Activated naive CD8-positive, alpha-beta T cell treated with anti-CD3 and anti-CD28 coated beads, Interleukin-2, amount 10 ng/mL, durations not matched to agents 7 days and 5 days (primary cell): ENCODE data around the gene FGFBP2. TPM values are rescaled to one million over a fixed set of nuclear protein-coding genes. Genes with fewer than 3 reads are reported as not detected.
A peak's percentile ranks its signal among the peaks of the same experiment; 100 is the strongest.

Source experiments
- ATAC-seq: fragments of 150-1000 bp; cut with Tn5 transposase; one replicate; pipeline ENCODE4 v1.10.0; 2021; ENCODE audit warnings: low read depth, moderate library complexity
- POLR2A ChIA-PET: fragments of 350-600 bp; sonication (Branson Sonifier 250); formaldehyde crosslinking; loops from one replicate; lab custom pipeline; 2021; ENCODE audit warnings: antibody characterized with exemption; lab: Charles Lee
- DNase-seq: peaks from one replicate; pipeline ENCODE4 v3.0.0; 2021
- H3K27ac Mint-ChIP-seq: one replicate; pipeline ENCODE4 v1.8.0; 2022; ENCODE audit warnings: mild to moderate bottlenecking, mixed read lengths
- H3K27me3 Mint-ChIP-seq: one replicate; pipeline ENCODE4 v1.8.0; 2022; ENCODE audit warnings: mild to moderate bottlenecking, moderate library complexity, mixed read lengths
- H3K36me3 Mint-ChIP-seq: one replicate; pipeline ENCODE4 v1.8.0; 2021; ENCODE audit warnings: mild to moderate bottlenecking, mixed read lengths
- H3K4me1 Mint-ChIP-seq: one replicate; pipeline ENCODE4 v1.8.0; 2021; ENCODE audit warnings: mixed read lengths
- H3K4me3 Mint-ChIP-seq: one replicate; pipeline ENCODE4 v1.8.0; 2022; ENCODE audit warnings: mild to moderate bottlenecking, moderate library complexity, mixed read lengths
- H3K9me3 Mint-ChIP-seq: one replicate; pipeline ENCODE4 v1.8.0; 2021; ENCODE audit warnings: mixed read lengths
- total RNA-seq, 2 experiments: library from RNA; stranded (reverse); gene quantifications; one replicate each; pipeline ENCODE4 v1.2.3, GENCODE V29; 2021

The FGFBP2 gene, protein sequence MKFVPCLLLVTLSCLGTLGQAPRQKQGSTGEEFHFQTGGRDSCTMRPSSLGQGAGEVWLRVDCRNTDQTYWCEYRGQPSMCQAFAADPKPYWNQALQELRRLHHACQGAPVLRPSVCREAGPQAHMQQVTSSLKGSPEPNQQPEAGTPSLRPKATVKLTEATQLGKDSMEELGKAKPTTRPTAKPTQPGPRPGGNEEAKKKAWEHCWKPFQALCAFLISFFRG
- total RNA-seq: 10 to 100 TPM; 23.9 to 25.0 TPM

DNA sequence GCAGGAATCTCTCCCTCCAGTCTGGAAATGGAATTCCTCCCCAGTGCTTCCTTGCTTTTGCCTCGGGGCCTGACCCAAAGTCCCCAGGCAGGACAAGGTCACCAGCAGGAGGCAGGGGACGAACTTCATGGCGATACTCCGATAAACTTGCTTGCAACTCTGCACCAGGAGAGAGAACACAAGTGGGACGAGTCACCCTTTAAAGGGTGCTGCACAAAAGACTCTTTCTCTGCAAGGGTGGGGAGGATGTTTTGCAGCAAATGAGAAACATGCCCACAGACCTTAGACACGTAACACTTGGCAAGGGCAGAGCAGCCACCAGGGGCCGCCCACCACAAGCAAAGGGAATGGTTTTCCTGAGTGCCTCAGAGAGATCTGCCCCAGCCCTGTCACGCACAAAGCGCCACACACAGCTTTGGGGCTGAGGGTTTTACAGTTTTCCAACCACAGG, at the start of gene FGFBP2:
Gene FGFBP2, minus strand, starts transcription at position 175 of the 451 bp plus-strand sequence. Its CDS starts 46 bp downstream, at position 129.
- H3K27me3 Mint-ChIP-seq: peaks cover 7% of the 10 kb centered on the region
- peak; percentile 86 for ATAC-seq

DNA sequence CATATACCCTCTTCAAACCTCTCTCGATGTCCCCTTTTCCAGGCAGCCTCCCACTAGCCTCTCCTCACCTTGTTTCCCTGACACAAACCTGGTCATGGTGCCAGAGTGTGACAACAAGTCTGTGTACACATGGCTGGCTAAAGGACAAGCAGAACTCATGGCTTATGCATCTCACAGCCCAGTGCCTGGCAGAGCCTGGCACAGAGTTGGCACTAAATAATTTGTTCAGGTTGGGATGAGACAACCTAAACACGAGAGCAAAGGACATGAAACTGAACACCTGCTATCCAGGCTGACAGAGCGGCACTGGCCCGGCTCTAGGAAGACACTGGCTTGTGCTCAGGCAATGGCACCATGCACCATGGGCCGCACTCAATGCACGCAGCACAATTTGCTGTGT, 48.2 kb upstream of the FGFBP2 start:
- ATAC-seq (no peak), DNase-seq (no peak)
- no peaks in the 10 kb centered on the region for H3K9me3 Mint-ChIP-seq
- POLR2A ChIA-PET: no interaction called here
- H3K36me3 Mint-ChIP-seq: no peaks in the 10 kb centered on the region
- H3K4me3 Mint-ChIP-seq: no peak overlapping the region
- no peak overlapping the region for H3K27ac Mint-ChIP-seq
- no peaks in the 10 kb centered on the region for H3K4me1 Mint-ChIP-seq
- peaks cover 10% of the 10 kb centered on the region for H3K27me3 Mint-ChIP-seq

More for the DNA sequence above, at the start of gene FGFBP2:
- POLR2A ChIA-PET: interaction anchor here (0.9 to 1.6 kb wide), 3 partner anchors 10 to 207 kb away, joined by 3 to 4 read pairs (median 3); no protein-coding TSS in a partner anchor
- Mint-ChIP-seq H3K27ac (peak within 1 kb of the TSS; percentile 72), H3K9me3 (peaks cover 3% of the 10 kb centered on the region), H3K4me3 (peak within 1 kb of the TSS; percentile 81), H3K4me1 (peaks cover 30% of the 10 kb centered on the region), H3K36me3 (peaks cover 4% of the 10 kb centered on the region)
- DNase-seq: peak; percentile 77

DNA sequence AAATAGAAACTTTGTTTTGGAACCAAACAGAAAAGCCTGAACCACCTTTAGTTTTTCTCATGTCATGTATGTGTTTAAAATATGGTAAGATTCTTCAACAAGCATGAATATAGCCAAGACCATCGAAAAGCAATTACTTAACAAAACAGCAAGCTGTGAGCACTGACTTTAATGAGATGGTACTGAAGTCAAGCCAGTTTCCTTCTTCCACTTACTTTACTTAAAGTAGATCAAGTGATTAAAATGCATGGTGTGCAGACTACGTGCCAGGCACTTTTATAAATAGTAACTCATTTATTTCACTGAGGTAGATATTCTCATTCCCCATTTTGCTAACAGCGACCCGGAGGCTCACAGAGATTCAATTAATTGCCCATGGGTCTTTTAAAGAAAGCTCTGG, 46.2 kb upstream of the FGFBP2 start:
- H3K27ac Mint-ChIP-seq: no peak overlapping the region
- no peaks in the 10 kb centered on the region for H3K36me3 Mint-ChIP-seq
- no peaks in the 10 kb centered on the region for H3K4me1 Mint-ChIP-seq
- H3K9me3 Mint-ChIP-seq: no peaks in the 10 kb centered on the region
- DNase-seq (no peak), ATAC-seq (no peak)
- H3K4me3 Mint-ChIP-seq: no peak overlapping the region
- H3K27me3 Mint-ChIP-seq: peaks cover 12% of the 10 kb centered on the region
- POLR2A ChIA-PET: no interaction called here

DNA sequence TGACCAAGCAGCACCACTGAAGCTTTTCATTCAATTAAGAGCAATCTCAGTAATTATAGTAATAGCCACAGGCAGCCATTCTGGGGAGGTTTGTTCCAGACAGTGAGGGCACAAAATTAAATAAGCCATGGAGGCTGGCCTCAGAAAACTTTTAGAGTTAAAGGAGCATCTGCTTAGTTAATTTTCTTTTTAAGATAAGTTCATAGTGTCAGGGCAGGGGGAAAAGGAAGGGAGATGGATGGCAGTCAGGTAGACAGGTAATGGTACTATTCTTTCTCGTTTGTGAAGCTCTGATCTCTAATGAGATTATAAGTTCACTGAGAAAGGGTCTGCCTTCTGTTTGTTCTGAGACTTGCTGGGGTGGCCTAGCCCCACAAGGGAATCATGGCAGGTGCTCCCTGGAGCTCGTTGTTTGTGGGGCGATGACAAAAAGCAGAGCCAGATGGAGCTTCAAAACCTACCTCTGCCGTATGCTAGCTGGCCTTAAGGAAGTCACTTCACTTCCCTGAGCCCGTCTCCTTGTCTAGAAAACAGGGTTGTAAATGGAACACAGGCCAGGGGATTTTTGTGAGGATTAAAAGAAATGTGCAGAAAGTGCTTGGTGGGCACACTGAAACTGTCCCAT, 44.6 kb upstream of the FGFBP2 start:
- H3K9me3 Mint-ChIP-seq: no peaks in the 10 kb centered on the region
- POLR2A ChIA-PET: no interaction called here
- no peak for DNase-seq
- no peak for ATAC-seq
- no peak overlapping the region for H3K4me3 Mint-ChIP-seq
- no peak overlapping the region for H3K27ac Mint-ChIP-seq
- peaks cover 12% of the 10 kb centered on the region for H3K27me3 Mint-ChIP-seq
- H3K4me1 Mint-ChIP-seq: no peaks in the 10 kb centered on the region
- no peaks in the 10 kb centered on the region for H3K36me3 Mint-ChIP-seq

DNA sequence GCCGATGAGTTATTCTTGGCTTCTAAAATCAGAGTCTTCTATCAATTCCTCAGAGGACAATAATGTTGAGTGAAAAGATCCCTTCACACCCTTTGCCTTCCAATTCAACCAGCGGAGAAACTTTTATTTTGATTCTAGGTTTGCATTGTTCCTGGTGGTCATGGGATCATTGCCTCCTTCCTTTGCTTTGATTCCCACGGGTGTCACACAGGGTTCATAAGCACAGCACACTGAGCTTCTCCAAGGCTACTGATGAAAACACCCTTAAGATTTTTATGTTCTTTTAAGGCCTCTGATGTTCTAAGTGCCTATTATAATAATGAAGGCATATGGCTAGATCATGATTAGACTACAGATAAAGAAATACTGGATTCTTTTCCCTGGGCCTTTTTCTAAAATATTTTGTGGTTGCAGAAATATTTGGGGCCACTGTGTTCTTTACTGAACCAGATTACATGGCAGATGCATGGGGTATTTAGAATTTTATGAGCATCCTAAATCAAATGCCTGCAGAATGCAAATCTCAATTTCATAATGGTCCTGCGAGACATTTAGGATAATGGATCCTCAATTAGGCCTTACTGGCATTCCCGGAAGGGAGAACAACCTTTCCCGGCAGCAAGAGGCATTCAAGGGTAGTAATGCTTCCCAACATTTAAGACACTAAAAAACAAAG, 43.9 kb upstream of the FGFBP2 start:
- ATAC-seq: no peak
- H3K36me3 Mint-ChIP-seq: no peaks in the 10 kb centered on the region
- H3K4me1 Mint-ChIP-seq: no peaks in the 10 kb centered on the region
- H3K27ac Mint-ChIP-seq: no peak overlapping the region
- H3K27me3 Mint-ChIP-seq: peaks cover 9% of the 10 kb centered on the region
- DNase-seq: no peak
- no peaks in the 10 kb centered on the region for H3K9me3 Mint-ChIP-seq
- POLR2A ChIA-PET: no interaction called here
- no peak overlapping the region for H3K4me3 Mint-ChIP-seq

DNA sequence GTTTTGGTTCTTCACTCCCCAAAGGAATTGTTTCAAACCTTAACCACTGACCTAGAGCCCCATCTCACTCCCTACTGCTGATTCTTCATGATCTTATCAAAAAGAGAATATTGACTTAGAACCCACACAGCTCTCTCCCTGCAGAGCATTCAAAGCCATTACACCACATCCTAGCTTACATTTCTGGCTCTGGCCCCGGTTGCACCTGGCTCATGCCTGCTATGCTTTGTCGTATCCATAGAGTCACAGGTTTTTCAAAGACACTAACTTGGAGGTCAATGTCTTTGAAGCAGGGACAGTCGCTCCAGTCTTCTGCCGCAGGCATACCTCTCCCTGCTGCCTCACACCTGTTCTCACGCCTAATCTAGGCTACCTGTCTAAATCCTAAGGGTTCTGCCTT, 42.7 kb upstream of the FGFBP2 start:
- H3K4me1 Mint-ChIP-seq: no peaks in the 10 kb centered on the region
- no peak overlapping the region for H3K4me3 Mint-ChIP-seq
- no peak for ATAC-seq
- no peak for DNase-seq
- no peaks in the 10 kb centered on the region for H3K36me3 Mint-ChIP-seq
- H3K27ac Mint-ChIP-seq: no peak overlapping the region
- peaks cover 9% of the 10 kb centered on the region for H3K27me3 Mint-ChIP-seq
- POLR2A ChIA-PET: no interaction called here
- H3K9me3 Mint-ChIP-seq: no peaks in the 10 kb centered on the region

DNA sequence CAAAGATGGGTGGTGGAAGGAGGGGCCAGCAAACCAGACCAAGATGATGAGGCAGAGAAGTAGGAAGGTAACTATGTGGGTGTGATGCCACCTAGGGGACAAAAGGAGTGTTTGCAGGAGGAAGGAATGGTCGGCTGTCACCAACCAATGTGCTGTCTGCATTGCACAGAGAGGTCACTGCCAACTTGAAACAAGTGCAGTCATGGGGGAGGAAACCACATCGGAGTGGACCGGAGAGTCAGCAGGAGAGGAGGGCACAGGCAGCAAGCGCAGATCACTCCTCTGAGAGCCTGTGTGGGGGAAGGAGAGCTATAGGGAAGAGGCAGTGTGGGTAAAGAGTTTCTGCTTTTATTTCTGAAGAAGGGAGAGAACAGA, 38.5 kb upstream of the FGFBP2 start:
- Mint-ChIP-seq H3K36me3 (no peaks in the 10 kb centered on the region), H3K4me1 (no peaks in the 10 kb centered on the region), H3K4me3 (no peak overlapping the region), H3K27me3 (peaks cover 8% of the 10 kb centered on the region), H3K27ac (no peak overlapping the region), H3K9me3 (no peaks in the 10 kb centered on the region)
- DNase-seq (peak; percentile 48), ATAC-seq (peak; percentile 90)
- POLR2A ChIA-PET: interaction anchor here (1.2 kb wide), 1 partner anchor 38 kb away, joined by 4 read pairs; no protein-coding TSS in a partner anchor

DNA sequence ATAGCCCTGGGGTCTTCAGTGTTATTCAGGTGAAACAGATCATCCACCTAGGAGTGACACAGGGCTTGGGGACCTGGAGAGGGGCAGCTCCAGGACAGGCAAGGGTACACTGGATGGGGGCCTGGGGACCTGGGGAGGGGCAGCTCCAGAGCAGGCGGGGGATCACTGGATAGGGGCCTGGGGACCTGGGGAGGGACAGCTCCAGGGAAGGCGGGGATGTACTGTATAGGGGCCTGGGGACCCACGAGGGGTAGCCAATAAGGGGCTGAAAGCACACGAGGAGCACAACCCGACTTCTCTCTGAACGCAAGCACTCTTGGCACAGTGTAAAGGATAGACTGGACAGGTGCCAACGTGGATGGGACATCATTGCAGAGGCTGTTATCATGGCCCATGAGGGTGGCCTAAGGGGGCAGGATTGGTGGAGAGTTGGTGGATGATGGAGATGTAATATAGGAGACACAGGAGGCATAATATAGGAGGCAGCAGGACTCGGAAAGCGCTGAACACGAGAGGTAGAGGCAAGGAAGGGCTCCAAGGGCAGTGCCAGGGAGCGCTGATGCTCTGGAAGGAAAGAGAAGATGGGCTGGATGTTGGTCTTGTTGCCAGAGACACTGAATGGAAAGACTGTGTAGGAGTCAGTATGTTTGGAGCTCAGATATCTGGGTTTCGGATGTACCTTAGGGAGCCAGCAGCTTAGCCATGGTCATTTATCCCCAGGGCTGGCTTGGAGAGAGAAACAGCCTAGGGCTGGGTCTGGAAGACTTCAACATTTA, 37.9 kb upstream of the FGFBP2 start:
- DNase-seq (no peak), ATAC-seq (peak; percentile 17)
- Mint-ChIP-seq H3K9me3 (no peaks in the 10 kb centered on the region), H3K4me1 (no peaks in the 10 kb centered on the region), H3K27ac (no peak overlapping the region), H3K36me3 (no peaks in the 10 kb centered on the region), H3K27me3 (peaks cover 8% of the 10 kb centered on the region), H3K4me3 (no peak overlapping the region)
- POLR2A ChIA-PET: no interaction called here

DNA sequence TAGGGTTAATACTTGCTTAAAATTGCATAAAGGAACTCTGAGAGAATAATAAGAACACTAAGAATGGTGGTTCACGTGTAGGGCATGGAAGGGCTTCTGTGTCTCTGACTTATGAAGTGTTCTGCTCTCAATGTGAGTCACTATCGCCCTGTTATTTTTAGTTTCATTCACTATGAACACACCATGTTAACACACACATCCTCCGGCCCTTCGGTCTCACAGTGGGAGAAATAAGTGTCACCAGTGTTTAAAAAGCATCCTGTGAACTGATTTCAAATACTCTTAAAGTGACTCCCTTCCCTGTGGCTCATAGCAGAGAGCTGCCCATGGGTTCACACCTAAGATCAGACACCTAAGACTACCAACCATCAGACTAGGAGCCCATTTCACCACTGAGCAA, 33.8 kb upstream of the FGFBP2 start:
- H3K4me3 Mint-ChIP-seq: no peak overlapping the region
- no peak for DNase-seq
- POLR2A ChIA-PET: no interaction called here
- H3K27me3 Mint-ChIP-seq: peaks cover 23% of the 10 kb centered on the region
- no peaks in the 10 kb centered on the region for H3K9me3 Mint-ChIP-seq
- ATAC-seq: no peak
- H3K4me1 Mint-ChIP-seq: peaks cover 3% of the 10 kb centered on the region
- no peak overlapping the region for H3K27ac Mint-ChIP-seq
- no peaks in the 10 kb centered on the region for H3K36me3 Mint-ChIP-seq

DNA sequence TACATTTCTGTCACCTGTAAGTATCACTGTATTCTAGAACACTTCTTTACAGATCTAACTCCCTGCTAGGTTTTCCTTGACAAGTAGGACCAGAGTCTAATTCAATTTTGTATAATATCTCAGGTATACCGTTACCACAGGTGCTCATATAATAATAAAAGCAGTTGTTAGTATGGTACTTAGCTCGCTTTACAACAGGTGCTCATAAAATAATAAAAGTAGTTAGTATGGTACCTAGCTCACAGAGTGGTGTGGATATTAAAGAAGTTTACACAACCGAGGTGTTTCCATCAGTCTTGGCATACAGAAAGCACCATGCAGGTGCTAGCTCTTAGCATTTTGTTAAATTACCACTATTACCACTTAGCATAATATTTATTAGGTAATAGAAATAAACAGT, 32.9 kb upstream of the FGFBP2 start:
- no peaks in the 10 kb centered on the region for H3K9me3 Mint-ChIP-seq
- ATAC-seq (no peak), DNase-seq (no peak)
- H3K27me3 Mint-ChIP-seq: peaks cover 31% of the 10 kb centered on the region
- H3K4me1 Mint-ChIP-seq: peaks cover 6% of the 10 kb centered on the region
- POLR2A ChIA-PET: no interaction called here
- H3K27ac Mint-ChIP-seq: no peak overlapping the region
- no peaks in the 10 kb centered on the region for H3K36me3 Mint-ChIP-seq
- no peak overlapping the region for H3K4me3 Mint-ChIP-seq

DNA sequence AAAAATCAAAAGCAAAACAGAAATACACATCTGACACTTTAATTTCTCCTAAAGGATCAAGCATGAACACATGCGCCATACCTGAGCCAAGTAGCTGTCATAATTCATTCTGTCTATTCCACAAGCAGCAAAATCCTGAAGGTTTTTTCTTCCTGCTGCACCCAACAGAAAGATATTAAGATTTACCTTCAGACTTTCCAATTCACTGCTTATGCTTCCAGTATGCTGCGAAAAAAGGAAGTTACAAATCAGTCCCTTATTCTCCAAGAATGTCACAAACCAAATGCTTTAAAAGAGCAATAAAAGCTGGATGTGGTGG, 29.2 kb upstream of the FGFBP2 start:
- H3K27me3 Mint-ChIP-seq: peaks cover 36% of the 10 kb centered on the region
- H3K4me3 Mint-ChIP-seq: no peak overlapping the region
- H3K9me3 Mint-ChIP-seq: no peaks in the 10 kb centered on the region

DNA sequence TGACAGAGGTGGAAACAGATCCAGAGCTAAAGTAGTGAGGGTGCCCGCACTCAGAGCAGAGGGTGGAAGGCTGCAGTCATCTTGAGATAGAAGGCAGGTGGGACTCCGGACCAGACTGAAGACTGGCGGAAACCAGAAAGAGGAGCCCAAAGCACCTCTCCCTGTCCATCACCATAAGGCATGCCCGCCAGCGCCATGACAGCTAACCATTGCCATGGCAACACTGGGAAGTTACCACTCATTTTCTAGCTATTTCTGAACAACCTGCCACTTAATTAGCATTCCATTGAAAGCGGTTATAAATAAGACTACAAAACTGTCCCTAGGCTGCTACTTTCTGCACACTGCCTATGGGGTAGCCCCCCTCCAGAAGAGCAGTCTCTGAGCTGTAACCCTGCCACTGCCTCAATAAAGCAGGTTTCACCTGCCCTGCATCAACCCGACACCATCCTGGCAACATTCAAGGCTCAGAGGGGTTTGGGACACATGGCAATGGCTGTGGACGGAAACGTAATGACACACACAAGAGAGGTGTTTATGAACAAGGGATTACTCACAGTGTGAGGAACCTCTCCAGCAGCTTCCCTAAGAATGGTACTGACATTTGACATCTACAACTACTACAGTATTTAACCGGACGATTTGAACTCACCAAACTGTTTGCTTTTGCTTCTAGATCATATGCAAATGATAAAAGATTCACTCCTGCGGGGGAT, 27.8 kb upstream of the FGFBP2 start:
- no peak for DNase-seq
- POLR2A ChIA-PET: no interaction called here
- Mint-ChIP-seq H3K27ac (no peak overlapping the region), H3K36me3 (no peaks in the 10 kb centered on the region), H3K27me3 (peaks cover 39% of the 10 kb centered on the region), H3K4me3 (no peak overlapping the region), H3K9me3 (no peaks in the 10 kb centered on the region), H3K4me1 (peaks cover 6% of the 10 kb centered on the region)
- no peak for ATAC-seq

More for the DNA sequence above, 29.2 kb upstream of the FGFBP2 start:
- POLR2A ChIA-PET: no interaction called here
- no peaks in the 10 kb centered on the region for H3K36me3 Mint-ChIP-seq
- H3K27ac Mint-ChIP-seq: no peak overlapping the region
- no peak for ATAC-seq
- peaks cover 6% of the 10 kb centered on the region for H3K4me1 Mint-ChIP-seq
- no peak for DNase-seq

DNA sequence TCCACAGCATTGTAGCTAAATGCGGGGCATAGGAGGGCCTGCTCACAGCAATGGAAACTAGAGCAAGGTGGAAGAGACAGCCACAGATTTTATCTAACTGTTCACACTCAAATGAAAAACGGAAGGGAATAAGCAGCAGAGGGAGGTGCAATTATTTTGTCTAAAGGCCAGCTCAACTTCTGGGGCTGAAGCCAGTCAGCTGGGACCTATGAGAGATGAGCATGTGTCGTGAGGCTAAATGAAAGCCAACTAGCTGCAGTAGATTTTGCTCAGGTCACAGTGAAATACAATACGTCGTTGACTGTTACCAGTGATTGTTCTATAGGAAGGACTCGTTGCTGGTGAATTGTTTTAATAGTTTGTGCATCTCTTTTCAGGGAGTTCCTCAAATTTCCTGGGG, 26.4 kb upstream of the FGFBP2 start:
- H3K27ac Mint-ChIP-seq: no peak overlapping the region
- POLR2A ChIA-PET: no interaction called here
- H3K4me3 Mint-ChIP-seq: no peak overlapping the region
- DNase-seq (no peak), ATAC-seq (no peak)
- H3K9me3 Mint-ChIP-seq: no peaks in the 10 kb centered on the region
- H3K36me3 Mint-ChIP-seq: no peaks in the 10 kb centered on the region
- H3K4me1 Mint-ChIP-seq: peaks cover 6% of the 10 kb centered on the region
- H3K27me3 Mint-ChIP-seq: peaks cover 39% of the 10 kb centered on the region
